IMR-90 (cell line): ENCODE data around the gene HCN2. TPM values are rescaled to one million over a fixed set of nuclear protein-coding genes. Genes with fewer than 3 reads are reported as not detected.
A peak's percentile ranks its signal among the peaks of the same experiment; 100 is the strongest.

Experiments
- ATAC-seq: fragments of 200-7000 bp; cut with Tn5 transposase; 2 replicates; pipeline ENCODE4 v1.9.1; 2020; ENCODE audit warnings: low read depth, mild to moderate bottlenecking, moderate library complexity
- BruUV-seq: library from RNA; stranded (reverse); fragments of 400-500 nt; replicated peaks from 2 replicates; lab custom pipeline; 2021; lab: Mats Ljungman, UMichigan
- CTCF ChIA-PET: fragments of 300-600 bp; formaldehyde crosslinking; extraction: SDS; loops from one replicate; lab custom pipeline; 2021; ENCODE audit warnings: antibody characterized with exemption; lab: Yijun Ruan, JAX
- POLR2A ChIA-PET: fragments of 300-600 bp; sonication (Branson Sonifier 250); formaldehyde crosslinking; loops from one replicate; lab custom pipeline; 2022; ENCODE audit warnings: antibody characterized with exemption; ENCODE audit not compliant: unreplicated experiment; lab: Charles Lee
- DNase-seq: peaks from one replicate; pipeline ENCODE4 v3.0.0; 2013
- H2AFZ ChIP-seq: replicated peaks from 2 replicates; pipeline ENCODE3; 2013; ENCODE audit warnings: low read length, mild to moderate bottlenecking; ENCODE audit not compliant: poor library complexity
- H2AK5ac ChIP-seq: 2 replicates; pipeline ENCODE4 v1.6.1; 2013; ENCODE audit warnings: low read depth, low read length, inconsistent platforms
- H2AK9ac ChIP-seq: replicated peaks from 2 replicates; pipeline ENCODE3; 2013; ENCODE audit warnings: mild to moderate bottlenecking, low read depth, low read length, moderate library complexity; ENCODE audit not compliant: poor library complexity
- H2BK120ac ChIP-seq: 2 replicates; pipeline ENCODE4 v1.6.1; 2013; ENCODE audit warnings: low read depth, low read length, inconsistent platforms
- H2BK15ac ChIP-seq: 3 replicates; pipeline ENCODE4 v1.6.1; 2013; ENCODE audit warnings: low read depth, low read length, inconsistent platforms
- H2BK20ac ChIP-seq: 2 replicates; pipeline ENCODE4 v1.6.1; 2013; ENCODE audit warnings: low read depth, mild to moderate bottlenecking, inconsistent platforms, low read length, moderate library complexity
- H2BK5ac ChIP-seq: 2 replicates; pipeline ENCODE4 v1.6.1; 2013; ENCODE audit warnings: mild to moderate bottlenecking, low read depth, low read length, inconsistent platforms; ENCODE audit not compliant: poor library complexity, severe bottlenecking
- H3K14ac ChIP-seq: replicated peaks from 2 replicates; pipeline ENCODE4 v1.6.1; 2013; ENCODE audit warnings: low read depth, low read length, inconsistent platforms
- H3K18ac ChIP-seq: 2 replicates; pipeline ENCODE4 v1.6.1; 2013; ENCODE audit warnings: low read depth, low read length, control low read depth
- H3K23ac ChIP-seq: 2 replicates; pipeline ENCODE4 v1.6.1; 2013; ENCODE audit warnings: low read depth, low read length, inconsistent platforms
- H3K27ac ChIP-seq: 2 replicates; pipeline ENCODE4 v1.5.1; 2013; ENCODE audit warnings: mild to moderate bottlenecking, control low read depth, low read length; ENCODE audit not compliant: insufficient read depth
- H3K27me3 ChIP-seq: 2 replicates; pipeline ENCODE4 v1.6.1; 2013; ENCODE audit warnings: low read length; ENCODE audit not compliant: control insufficient read depth, insufficient read depth
- H3K36me3 ChIP-seq: 2 replicates; pipeline ENCODE4 v1.6.1; 2013; ENCODE audit warnings: low read length, mixed read lengths; ENCODE audit not compliant: control insufficient read depth, insufficient read depth
- H3K4ac ChIP-seq: 2 replicates; pipeline ENCODE4 v1.6.1; 2013; ENCODE audit warnings: low read depth, low read length, inconsistent platforms
- H3K4me1 ChIP-seq: 2 replicates; pipeline ENCODE4 v1.6.1; 2013; ENCODE audit warnings: low read length, mixed read lengths; ENCODE audit not compliant: control insufficient read depth, insufficient read depth
- H3K4me2 ChIP-seq: 2 replicates; pipeline ENCODE4 v1.6.1; 2013; ENCODE audit warnings: low read depth, mild to moderate bottlenecking, control low read depth, low read length, moderate library complexity
- H3K4me3 ChIP-seq: 2 replicates; pipeline ENCODE4 v1.5.1; 2013; ENCODE audit warnings: low read depth, mild to moderate bottlenecking, control low read depth, low read length, moderate library complexity; ENCODE audit not compliant: insufficient read depth
- H3K56ac ChIP-seq: 2 replicates; pipeline ENCODE4 v1.6.1; 2013; ENCODE audit warnings: low read length, inconsistent platforms; ENCODE audit not compliant: insufficient read depth; ENCODE audit errors: extremely low read depth
- H3K79me1 ChIP-seq, 2 experiments: 2 replicates each; pipeline ENCODE4 v1.6.1; 2013; ENCODE audit warnings: low read length in 2 of 2, inconsistent platforms in 1 of 2, low read depth in 1 of 2
- H3K9ac ChIP-seq: 2 replicates; pipeline ENCODE4 v1.6.1; 2013; ENCODE audit warnings: low read depth, low read length, control low read depth
- H3K9me1 ChIP-seq: 2 replicates; pipeline ENCODE4 v1.6.1; 2013; ENCODE audit warnings: low read length, inconsistent platforms; ENCODE audit not compliant: insufficient read depth
- H3K9me3 ChIP-seq: 2 replicates; pipeline ENCODE4 v1.6.1; 2013; ENCODE audit warnings: low read length; ENCODE audit not compliant: control insufficient read depth, insufficient read depth
- H4K20me1 ChIP-seq: 2 replicates; pipeline ENCODE4 v1.6.1; 2013; ENCODE audit warnings: low read length, inconsistent platforms; ENCODE audit not compliant: insufficient read depth
- H4K5ac ChIP-seq: 2 replicates; pipeline ENCODE4 v1.6.1; 2013; ENCODE audit warnings: mild to moderate bottlenecking, low read depth, low read length, control low read depth
- H4K8ac ChIP-seq, 2 experiments: 2 replicates each; pipeline ENCODE4 v1.6.1; 2013; ENCODE audit warnings: low read depth in 2 of 2, low read length in 2 of 2, control low read depth in 1 of 2, inconsistent platforms in 1 of 2
- H4K91ac ChIP-seq: 2 replicates; pipeline ENCODE4 v1.6.1; 2013; ENCODE audit warnings: low read depth, low read length, inconsistent platforms; ENCODE audit not compliant: insufficient read depth
- CEBPB ChIP-seq: IDR thresholded peaks from 2 replicates; pipeline ENCODE4 v1.6.1; 2012; ENCODE audit warnings: low read depth, low read length, improper control_type of control experiment
- CTCF ChIP-seq: conservative IDR thresholded peaks from 2 replicates; pipeline ENCODE4 v1.5.1; 2012; ENCODE audit warnings: mild to moderate bottlenecking, low read depth, low read length, improper control_type of control experiment
- WGBS, 2 experiments: methylation state at CpG; one replicate each; pipeline versions ENCODE4 v1.1.5 to v1.1.7; 2013; ENCODE audit warnings: missing lambda C conversion rate in 2 of 2; ENCODE audit not compliant: insufficient read length in 1 of 2; ENCODE audit errors: extremely low coverage in 2 of 2; 5-methylcytosine and 5-hydroxymethylcytosine counted together
- dilution Hi-C: fragments of 300-500 bp; cut with HindIII; formaldehyde crosslinking; loops from one replicate; pipeline ENCODE4 v1.14.3; 2018; ENCODE audit warnings: low sequenced_read_pairs; ENCODE audit not compliant: unreplicated experiment
- in situ Hi-C: fragments of 300-500 bp; cut with MboI; formaldehyde crosslinking; loops from 3 replicates; pipeline ENCODE4 v1.14.3; 2019; ENCODE audit warnings: low sequenced_read_pairs, inconsistent platforms, mixed read lengths
- intact Hi-C: fragments of 100-400 bp; cut with micrococcal nuclease; formaldehyde crosslinking; loops from 2 replicates; pipeline ENCODE4 v1.10.0; 2022
- polyA plus RNA-seq, 3 experiments: library from polyadenylated mRNA; depleted of rRNA; stranded (reverse); fragments of >200 nt; gene quantifications; 2 replicates each; pipeline ENCODE4 v1.2.3, GENCODE V29; 2012; ENCODE audit warnings: low replicate concordance in 1 of 3
- total RNA-seq: library from RNA; depleted of rRNA; stranded (reverse); fragments of >200 nt; gene quantifications from 2 replicates; pipeline ENCODE4 v1.2.3, GENCODE V29; 2012

Gene HCN2
- total and polyA plus RNA-seq, 2 of the 4 experiments (the other 2 are of a cell fraction): 0.72 to 2.6 TPM

GRCh38 chr19:640161-640558, 50.5 kb downstream of the HCN2 start:
- Histone ChIP-seq H4K8ac (no peak overlapping the region), H2BK15ac (no peak overlapping the region), H3K18ac (no peak overlapping the region), H4K91ac (no peak overlapping the region), H3K9me3 (no peaks in the 10 kb centered on the region), H3K23ac (no peak overlapping the region), H3K79me1 (no peaks in the 10 kb centered on the region; a peak in 1 of 4 replicates), H2AK5ac (no peak overlapping the region), H2BK20ac (no peak overlapping the region), H3K4me1 (peaks cover 3% of the 10 kb centered on the region), H3K4me2 (no peak overlapping the region; the same call in 1 of the 2 replicates), H3K56ac (no peak overlapping the region), H2BK120ac (no peak overlapping the region), H2AFZ (peak overlapping the region; percentile 51), H4K5ac (no peak overlapping the region), H3K4ac (no peak overlapping the region), H3K9ac (no peak overlapping the region), H3K4me3 (peak overlapping the region; percentile 49; the same call in 1 of the 2 replicates), H3K36me3 (peaks cover 8% of the 10 kb centered on the region), H3K27ac (no peak overlapping the region), H2BK5ac (no peak overlapping the region), H2AK9ac (peak overlapping the region; percentile 26), H3K14ac (no peak overlapping the region), H3K27me3 (no peaks in the 10 kb centered on the region), H4K20me1 (no peaks in the 10 kb centered on the region; the same call in 1 of the 2 replicates), H3K9me1 (no peaks in the 10 kb centered on the region)
- CTCF ChIA-PET: no interaction called here
- intact Hi-C loops (no loop called here), dilution Hi-C loops (no loop called here), in situ Hi-C loops (no loop called here)
- no TSS peak for BruUV-seq
- WGBS, 2 experiments: 44% methylated on average over 22 of the region's 25 CpGs; no CpG with 5 or more reads in 1 of the 2 experiments
- ATAC-seq (no peak), DNase-seq (no peak)
- TF ChIP-seq CTCF (no peak), CEBPB (no peak)
- POLR2A ChIA-PET: no interaction called here
